Activated T-cell treated with anti-CD3 and anti-CD28 coated beads, Interleukin-2, amount 50 U/mL, for 1 hour (primary cell): ENCODE results near the gene CTIF.

Source experiments
- DNase-seq: peaks from one replicate; pipeline ENCODE4 v3.0.0-alpha.2; 2020

CTIF gene

GRCh38 chr18:48607056-48607984, 68.5 kb downstream of the CTIF start:
- no peak for DNase-seq

DNA sequence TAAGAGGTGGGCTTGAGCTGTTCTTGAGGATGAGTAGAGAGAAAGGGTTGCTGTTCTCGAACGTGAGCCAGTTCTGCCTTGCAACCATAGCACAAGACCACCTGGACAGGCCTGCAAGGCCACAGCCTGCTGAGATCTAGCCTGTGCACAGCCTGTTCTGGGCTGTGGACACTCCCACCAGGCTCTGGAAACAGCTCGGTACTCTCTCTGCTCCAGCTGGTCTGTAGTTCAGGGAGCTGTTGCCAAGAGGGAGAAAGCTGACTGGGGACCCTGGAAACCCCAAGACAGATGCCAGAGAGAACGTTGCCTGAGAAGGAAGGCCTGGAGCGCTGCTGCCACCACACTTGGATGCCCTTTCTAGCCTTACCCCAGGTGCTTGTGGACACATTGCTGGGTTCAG, 69.8 kb downstream of the CTIF start:
- no peak for DNase-seq

DNA sequence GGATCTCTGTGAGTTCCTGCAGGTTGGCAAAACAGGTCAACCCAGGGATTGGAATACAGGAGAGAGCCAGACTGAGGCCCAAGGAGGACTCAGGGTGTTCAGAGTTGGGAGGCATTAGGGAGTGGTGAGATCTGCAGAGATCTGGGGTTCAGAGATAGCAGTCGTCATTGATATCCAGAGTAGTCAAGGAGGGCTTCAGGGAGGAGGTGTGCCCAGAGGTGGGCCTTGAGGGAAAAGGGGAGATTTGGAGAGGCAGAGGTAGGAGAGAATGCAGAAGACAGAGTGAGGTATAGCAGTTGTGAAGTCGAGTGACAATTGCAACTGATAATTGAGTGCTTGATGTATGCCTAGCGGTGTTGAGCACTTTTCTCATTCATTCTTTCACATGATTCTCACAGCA, 70.3 kb downstream of the CTIF start:
- no peak for DNase-seq

- DNase-seq, result no peak
These were observed 71.3 kb downstream of the CTIF start for GRCh38 chr18:48609820-48610815.

DNA sequence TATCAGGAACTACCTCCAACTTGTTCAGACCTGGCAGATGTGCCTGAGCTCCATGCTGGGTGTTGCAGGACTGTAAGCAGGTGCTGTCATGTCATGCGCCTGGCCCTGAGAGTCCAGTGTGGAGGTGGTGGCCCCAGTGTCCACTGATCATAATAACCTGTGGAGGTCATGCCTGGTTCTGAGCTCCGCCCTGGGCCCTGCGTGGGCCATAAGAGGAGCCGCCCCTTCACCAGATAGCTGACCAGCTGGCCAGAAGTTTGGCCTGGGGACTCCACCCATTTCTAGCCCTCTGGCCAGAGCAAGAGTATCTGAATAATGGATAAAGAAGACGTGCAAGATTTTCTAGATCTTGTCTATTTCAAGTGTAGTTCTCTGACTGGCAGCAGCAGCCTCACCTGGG, 72.4 kb downstream of the CTIF start:
- no peak for DNase-seq

- DNase-seq, result no peak
These were observed 73.1 kb downstream of the CTIF start for GRCh38 chr18:48611785-48612480.

GRCh38 chr18:48612511-48612910, 73.7 kb downstream of the CTIF start:
- DNase-seq, result no peak

- DNase-seq, result no peak
These were observed 74.1 kb downstream of the CTIF start for GRCh38 chr18:48612917-48613316.

- DNase-seq, result no peak
These were observed 75.0 kb downstream of the CTIF start for GRCh38 chr18:48613589-48614404.

DNA sequence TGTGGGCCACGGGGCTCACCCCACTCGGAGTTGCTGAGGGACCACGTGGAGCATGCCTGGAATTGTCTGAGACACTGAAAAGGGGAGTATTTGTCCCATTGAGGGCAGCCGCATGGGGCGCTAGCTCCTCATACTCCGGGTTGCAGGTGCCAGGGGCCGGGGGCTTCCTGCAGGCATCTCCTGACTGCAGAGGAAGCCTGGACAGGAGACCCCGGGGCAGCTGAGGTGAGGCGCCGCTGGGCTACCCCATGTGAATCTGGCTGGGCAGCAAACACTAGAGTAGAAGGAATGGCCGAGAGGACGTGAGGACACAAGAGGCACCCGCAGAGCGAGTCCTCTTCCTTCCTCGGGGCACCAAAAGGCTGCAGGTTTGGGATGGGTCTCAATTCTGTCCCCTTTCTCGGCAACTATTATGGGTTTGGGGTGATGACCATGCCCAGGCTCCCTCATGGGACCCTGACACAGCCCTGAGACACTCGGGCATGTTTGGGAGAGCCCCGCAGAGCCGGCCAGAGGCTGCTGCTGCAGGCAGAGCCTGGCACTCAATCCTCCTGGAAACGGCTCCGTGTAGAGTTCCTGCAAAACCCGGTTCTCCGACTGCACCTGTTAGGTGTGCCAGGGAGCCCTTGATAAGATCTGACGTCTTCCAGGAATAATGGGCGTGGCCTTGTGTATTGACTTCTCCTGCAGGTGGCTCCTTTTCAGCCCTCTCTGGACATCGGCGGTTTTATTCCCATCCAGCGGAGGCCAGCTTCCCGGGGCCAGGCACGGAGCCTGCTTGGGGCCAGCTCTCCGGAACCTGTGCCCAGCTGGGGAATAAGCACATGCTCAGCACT, 77.0 kb downstream of the CTIF start:
- no peak for DNase-seq

DNA sequence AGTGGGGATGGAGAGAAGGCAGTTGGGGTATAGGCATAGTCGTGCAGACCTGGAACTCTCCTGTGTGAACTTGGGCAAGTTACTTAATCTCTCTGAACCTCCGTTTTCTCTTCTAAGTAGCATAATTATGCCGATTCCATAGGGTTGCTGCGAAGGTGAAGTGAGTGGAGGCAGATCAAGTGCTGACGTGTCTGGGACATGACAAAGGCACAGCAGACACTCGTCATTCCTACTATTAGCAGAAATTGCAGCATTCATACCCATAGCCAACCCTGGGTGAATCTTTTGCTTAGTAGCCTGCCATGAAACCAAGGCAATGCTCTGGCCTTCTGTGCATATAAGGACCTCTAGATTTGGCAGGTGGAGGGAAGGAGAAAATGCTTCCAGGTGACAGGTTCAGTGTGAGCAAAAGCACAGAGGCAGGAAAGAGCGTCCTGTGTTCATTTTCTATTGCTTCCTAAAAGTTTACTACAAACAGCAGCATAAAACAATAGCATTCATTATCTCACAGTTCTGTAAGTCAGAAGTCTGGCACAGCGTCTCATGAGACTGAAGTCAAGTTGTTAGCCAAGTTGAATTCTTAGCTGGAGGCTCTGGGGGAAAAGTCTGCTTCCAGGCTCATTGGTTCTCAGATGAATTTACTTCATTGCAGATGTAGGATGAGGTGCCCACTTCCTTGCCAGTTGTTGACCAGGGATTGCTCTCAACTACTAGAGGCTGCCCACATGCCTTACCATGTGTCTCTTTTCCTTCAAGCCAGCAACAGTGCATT, 77.8 kb downstream of the CTIF start:
- no peak for DNase-seq

GRCh38 chr18:48617844-48618497, 79.1 kb downstream of the CTIF start:
- no peak for DNase-seq

DNA sequence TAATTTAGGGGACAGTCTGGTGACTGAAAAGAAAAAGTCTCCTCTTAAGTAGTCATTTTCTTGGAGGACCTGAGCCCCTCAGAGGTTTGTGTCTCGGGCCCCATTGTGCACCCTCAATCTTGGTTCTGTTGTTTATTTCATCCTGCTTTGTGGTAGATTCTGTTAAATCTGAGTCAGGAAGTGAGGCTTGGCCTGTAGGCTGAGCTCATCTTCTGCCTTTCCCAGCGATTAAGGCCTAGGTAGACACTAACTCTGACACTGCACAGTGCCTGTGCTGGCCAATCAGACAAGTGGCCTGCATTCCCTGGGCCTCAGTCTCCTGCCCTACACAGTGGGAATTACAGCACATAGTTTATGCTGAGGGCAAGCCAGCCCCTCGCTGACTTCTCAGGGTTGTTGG, 80.2 kb downstream of the CTIF start:
- DNase-seq, result no peak

DNA sequence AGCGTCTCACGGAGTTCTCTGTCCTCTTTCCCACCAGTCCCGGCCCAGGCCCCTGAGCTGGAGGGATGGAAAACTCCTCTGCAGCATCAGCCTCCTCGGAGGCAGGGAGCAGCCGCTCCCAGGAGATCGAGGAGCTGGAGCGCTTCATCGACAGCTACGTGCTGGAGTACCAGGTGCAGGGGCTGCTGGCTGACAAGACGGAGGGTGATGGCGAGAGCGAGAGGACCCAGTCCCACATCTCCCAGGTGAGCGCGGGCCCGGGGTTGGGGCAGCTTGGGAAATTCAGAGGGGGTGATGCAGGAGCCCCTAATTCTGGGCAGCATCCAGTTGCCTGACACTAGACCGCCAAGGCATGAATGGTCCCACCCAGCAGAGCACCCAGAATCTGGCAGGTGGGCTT, 80.7 kb downstream of the CTIF start:
- DNase-seq, result no peak

- DNase-seq, result no peak
These were observed 81.2 kb downstream of the CTIF start for GRCh38 chr18:48620071-48620470.

DNA sequence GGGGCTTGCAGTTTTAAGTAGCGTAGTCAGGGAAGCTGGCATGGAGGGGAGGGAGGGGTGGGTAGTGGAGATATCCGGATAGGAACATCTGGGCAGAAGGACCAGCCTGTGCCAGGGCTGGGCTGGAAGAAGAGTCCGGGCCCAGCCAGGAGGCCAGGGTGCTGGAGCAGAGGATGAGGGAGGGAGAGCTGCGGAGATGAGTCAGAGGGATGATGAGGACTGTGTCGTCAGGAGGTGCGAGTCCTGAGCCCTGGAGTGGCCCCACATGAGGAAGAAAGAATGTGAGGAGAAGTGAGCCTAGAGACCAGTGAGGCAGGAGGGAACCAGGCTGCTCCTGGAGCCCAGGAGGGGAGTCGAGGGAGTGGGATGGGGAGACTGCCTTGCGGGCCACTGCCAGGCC, 82.4 kb downstream of the CTIF start:
- no peak for DNase-seq

GRCh38 chr18:48621815-48622555, 83.2 kb downstream of the CTIF start:
- DNase-seq, result no peak

DNA sequence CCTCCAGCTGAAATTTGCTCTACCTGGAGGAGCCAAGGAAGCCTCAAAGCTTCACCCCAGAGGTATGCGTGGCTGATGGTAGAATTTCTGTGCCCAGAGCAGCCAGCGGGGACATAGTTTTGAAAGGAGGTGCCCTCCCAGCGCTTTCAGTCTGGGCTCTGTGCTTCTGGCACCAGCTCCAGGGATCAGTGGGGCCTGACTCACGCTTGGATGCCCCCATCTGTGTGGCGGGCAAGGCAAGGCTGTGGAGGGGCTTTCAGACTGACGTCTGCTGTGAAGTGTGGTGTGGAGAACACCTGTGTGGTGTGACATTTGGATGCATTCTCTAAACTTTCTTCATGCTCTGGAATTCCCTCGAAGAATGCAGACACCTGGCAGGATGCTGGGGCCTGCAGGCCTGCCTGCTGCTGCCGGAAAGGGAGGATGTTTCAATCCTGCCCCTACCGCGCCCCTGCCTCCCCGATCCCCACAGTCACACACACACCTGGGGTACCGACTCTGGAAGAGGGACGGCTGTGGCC, 84.1 kb downstream of the CTIF start:
- no peak for DNase-seq
